Thoracic aorta (tissue), 2 donors: ENCODE results near the gene SQOR. TPM values are rescaled to one million over a fixed set of nuclear protein-coding genes. Genes with fewer than 3 reads are reported as not detected.

Experiments used
- ATAC-seq: fragments of 150-250 bp; one replicate; pipeline ENCODE4 v1.8.0; 2017; ENCODE audit warnings: low read depth; ENCODE audit not compliant: insufficient number of reproducible peaks, low FRiP score
- DNase-seq: peaks from one replicate; pipeline ENCODE4 v3.0.0-alpha.2; 2020; ENCODE audit warnings: low spot score
- H3K27ac ChIP-seq, 2 donors: fragments of 200-600 bp; sonication (generic); 1 replicate in 1 of 2; 2 replicates in 1 of 2; pipeline ENCODE4 v1.5.1; 2016; ENCODE audit warnings: mild to moderate bottlenecking in 2 of 2, moderate library complexity in 2 of 2
- H3K27me3 ChIP-seq: fragments of 200-600 bp; sonication (generic); replicated peaks from 2 replicates; pipeline ENCODE4 v1.6.0; 2016; ENCODE audit warnings: mild to moderate bottlenecking; ENCODE audit not compliant: insufficient read depth
- H3K36me3 ChIP-seq: fragments of 200-600 bp; sonication (generic); one replicate; pipeline ENCODE4 v1.5.1; 2016
- H3K4me1 ChIP-seq, 2 donors: fragments of 200-600 bp; sonication (generic); 1 replicate in 1 of 2; 2 replicates in 1 of 2; pipeline versions ENCODE4 v1.5.1 to v1.6.0; 2016; ENCODE audit warnings: low read depth in 2 of 2, mild to moderate bottlenecking in 1 of 2; ENCODE audit not compliant: control insufficient read depth in 1 of 2
- H3K4me3 ChIP-seq: fragments of 200-600 bp; sonication (generic); 2 replicates; pipeline ENCODE4 v1.5.1; 2016; ENCODE audit warnings: mild to moderate bottlenecking
- H3K9me3 ChIP-seq: fragments of 200-600 bp; sonication (generic); 2 replicates; pipeline ENCODE4 v1.5.1; 2016
- CTCF ChIP-seq: fragments of 200-600 bp; sonication (generic); IDR thresholded peaks from one replicate; pipeline ENCODE4 v1.5.1; 2019; ENCODE audit warnings: antibody characterized with exemption
- total RNA-seq, 2 donors: library from RNA; depleted of rRNA; stranded (reverse); fragments of >200 nt; gene quantifications; one replicate each; pipeline versions ENCODE4 v1.1.0 to v1.2.3, GENCODE V29; 2016

Gene SQOR
- total RNA-seq, 2 donors from 2014 or later, result 57.0 to 65.1 TPM

GRCh38 chr15:45630917-45631691 lies 3.7 kb upstream of the SQOR start:
- no peak for TF ChIP-seq CTCF
- H3K9me3 ChIP-seq, result peaks cover 2% of the 10 kb centered on the region
- peak overlapping the region in 1 of 2 donors; percentile 20 for H3K27ac ChIP-seq
- H3K36me3 ChIP-seq, result no peaks in the 10 kb centered on the region
- DNase-seq, result no peak
- H3K4me1 ChIP-seq, result no peaks in the 10 kb centered on the region
- no peak for ATAC-seq
- no peaks in the 10 kb centered on the region for H3K27me3 ChIP-seq
- peak overlapping the region; percentile 49 for H3K4me3 ChIP-seq

GRCh38 chr15:45631776-45632175 lies 3.1 kb upstream of the SQOR start:
- Histone ChIP-seq H3K27ac (peak overlapping the region in 1 of 2 donors; percentile 20), H3K9me3 (no peaks in the 10 kb centered on the region), H3K36me3 (no peaks in the 10 kb centered on the region), H3K4me3 (peak overlapping the region; percentile 49), H3K4me1 (peaks cover 5% of the 10 kb centered on the region in 2 donors), H3K27me3 (no peaks in the 10 kb centered on the region)
- TF ChIP-seq CTCF, result no peak
- no peak for ATAC-seq
- no peak for DNase-seq

GRCh38 chr15:45635191-45635638 lies 386 bp downstream of the SQOR start:
- H3K4me3 ChIP-seq, result peak overlapping the region; percentile 86
- H3K36me3 ChIP-seq, result no peaks in the 10 kb centered on the region
- no peaks in the 10 kb centered on the region for H3K27me3 ChIP-seq
- peak overlapping the region; percentile 93 to 94 for H3K27ac ChIP-seq
- H3K4me1 ChIP-seq, result peaks cover 25 to 37% of the 10 kb centered on the region in 2 donors
- ATAC-seq (peak; percentile 34), DNase-seq (peak; percentile 46)
- no peaks in the 10 kb centered on the region for H3K9me3 ChIP-seq
- TF ChIP-seq CTCF, result peak; percentile 54

GRCh38 chr15:45635763-45636292 lies 999 bp downstream of the SQOR start:
- TF ChIP-seq CTCF, result no peak
- Histone ChIP-seq H3K9me3 (no peaks in the 10 kb centered on the region), H3K36me3 (no peaks in the 10 kb centered on the region), H3K27me3 (no peaks in the 10 kb centered on the region), H3K4me3 (peak overlapping the region; percentile 86), H3K4me1 (peaks cover 31 to 43% of the 10 kb centered on the region in 2 donors), H3K27ac (peak overlapping the region; percentile 93 to 94)
- no peak for ATAC-seq
- no peak for DNase-seq

- no peak for ATAC-seq
- peaks cover 44 to 56% of the 10 kb centered on the region in 2 donors for H3K4me1 ChIP-seq
Observed at GRCh38 chr15:45637141-45637540, 2.3 kb downstream of the SQOR start.

More at GRCh38 chr15:45637141-45637540, 2.3 kb downstream of the SQOR start:
- no peak for DNase-seq
- Histone ChIP-seq H3K4me3 (peak overlapping the region; percentile 86), H3K27me3 (no peaks in the 10 kb centered on the region), H3K36me3 (no peaks in the 10 kb centered on the region), H3K27ac (peak overlapping the region; percentile 82 to 92), H3K9me3 (no peaks in the 10 kb centered on the region)
- TF ChIP-seq CTCF, result no peak
